RWPE2 (cell line): ENCODE data around the gene KLF14.

Source experiments
- ATAC-seq: fragments of 200-7000 bp; cut with Tn5 transposase; 3 replicates; pipeline ENCODE4 v1.9.1; 2021; ENCODE audit warnings: low read depth
- DNase-seq: peaks from one replicate; pipeline ENCODE4 v3.0.0-alpha.2; 2020; ENCODE audit warnings: low spot score
- H3K27ac ChIP-seq: fragments of 450-650 bp; 2 replicates; pipeline ENCODE4 v1.5.1; 2017; ENCODE audit warnings: mild to moderate bottlenecking; ENCODE audit not compliant: poor library complexity, severe bottlenecking
- H3K27me3 ChIP-seq: fragments of 250-450 bp; sonication (Bioruptor Pico); 2 replicates; pipeline ENCODE4 v1.5.1; 2021; ENCODE audit warnings: mild to moderate bottlenecking, moderate library complexity; ENCODE audit not compliant: insufficient read depth, poor library complexity, severe bottlenecking
- H3K36me3 ChIP-seq: fragments of 250-450 bp; sonication (Bioruptor Pico); 2 replicates; pipeline ENCODE4 v1.5.1; 2020; ENCODE audit warnings: low read depth, mild to moderate bottlenecking, moderate library complexity
- H3K4me1 ChIP-seq: fragments of 250-450 bp; sonication (Bioruptor Pico); 2 replicates; pipeline ENCODE4 v1.5.1; 2021; ENCODE audit warnings: mild to moderate bottlenecking, moderate library complexity; ENCODE audit not compliant: insufficient read depth, poor library complexity, severe bottlenecking
- H3K4me3 ChIP-seq: fragments of 250-450 bp; sonication (Bioruptor Pico); 2 replicates; pipeline ENCODE4 v1.5.1; 2021; ENCODE audit warnings: mild to moderate bottlenecking, moderate library complexity; ENCODE audit not compliant: severe bottlenecking
- H3K9me3 ChIP-seq: fragments of 250-450 bp; sonication (Bioruptor Pico); 2 replicates; pipeline ENCODE4 v1.5.1; 2021; ENCODE audit warnings: mild to moderate bottlenecking, moderate library complexity; ENCODE audit not compliant: severe bottlenecking
- CTCF ChIP-seq: fragments of 450-650 bp; IDR thresholded peaks from one replicate; pipeline ENCODE4 v1.5.1; 2017; ENCODE audit warnings: mild to moderate bottlenecking, moderate library complexity; ENCODE audit not compliant: poor library complexity, severe bottlenecking

KLF14 gene

GRCh38 chr7:130719541-130719940 lies 14.5 kb downstream of the KLF14 start:
- no peak for ATAC-seq
- Histone ChIP-seq H3K27me3 (peaks cover 14% of the 10 kb centered on the region), H3K4me3 (no peak overlapping the region), H3K36me3 (no peaks in the 10 kb centered on the region), H3K27ac (no peak overlapping the region), H3K9me3 (no peaks in the 10 kb centered on the region), H3K4me1 (no peaks in the 10 kb centered on the region)
- TF ChIP-seq CTCF, result no peak
- no peak for DNase-seq

GRCh38 chr7:130712416-130712815 lies 21.6 kb downstream of the KLF14 start:
- Histone ChIP-seq H3K4me1 (no peaks in the 10 kb centered on the region), H3K4me3 (no peak overlapping the region), H3K27me3 (no peaks in the 10 kb centered on the region), H3K9me3 (no peaks in the 10 kb centered on the region), H3K36me3 (no peaks in the 10 kb centered on the region), H3K27ac (no peak overlapping the region)
- no peak for ATAC-seq
- TF ChIP-seq CTCF, result no peak
- DNase-seq, result no peak

GRCh38 chr7:130708766-130709165 lies 25.2 kb downstream of the KLF14 start:
- no peak for TF ChIP-seq CTCF
- Histone ChIP-seq H3K36me3 (no peaks in the 10 kb centered on the region), H3K27ac (no peak overlapping the region), H3K9me3 (no peaks in the 10 kb centered on the region), H3K4me1 (no peaks in the 10 kb centered on the region), H3K4me3 (no peak overlapping the region), H3K27me3 (peaks cover 4% of the 10 kb centered on the region)
- ATAC-seq (no peak), DNase-seq (no peak)

GRCh38 chr7:130708001-130708400 lies 26.0 kb downstream of the KLF14 start:
- TF ChIP-seq CTCF, result no peak
- Histone ChIP-seq H3K27ac (no peak overlapping the region), H3K9me3 (no peaks in the 10 kb centered on the region), H3K4me3 (no peak overlapping the region), H3K4me1 (no peaks in the 10 kb centered on the region), H3K36me3 (no peaks in the 10 kb centered on the region), H3K27me3 (peaks cover 5% of the 10 kb centered on the region)
- DNase-seq (no peak), ATAC-seq (no peak)

GRCh38 chr7:130703851-130704250 lies 30.2 kb downstream of the KLF14 start:
- peaks cover 5% of the 10 kb centered on the region for H3K27me3 ChIP-seq
- H3K36me3 ChIP-seq, result no peaks in the 10 kb centered on the region
- H3K9me3 ChIP-seq, result no peaks in the 10 kb centered on the region
- no peak for TF ChIP-seq CTCF
- ATAC-seq (no peak), DNase-seq (no peak)
- H3K4me3 ChIP-seq, result no peak overlapping the region
- no peaks in the 10 kb centered on the region for H3K4me1 ChIP-seq
- H3K27ac ChIP-seq, result no peak overlapping the region
